Pulmonary artery endothelial cell (primary cell): ENCODE measurements around the gene RASAL2. TPM values are rescaled to one million over a fixed set of nuclear protein-coding genes. Genes with fewer than 3 reads are reported as not detected.
"Not testable (repeated sequence)": the region's sequence is repeated elsewhere in the genome, so short reads cannot be mapped to it uniquely, and the experiment has no call there.

ENCODE experiments used
- DNase-seq: peaks from one replicate; pipeline ENCODE4 v3.0.0-alpha.2; 2011; ENCODE audit warnings: low read depth, low spot score
- total RNA-seq: library from RNA; depleted of rRNA; stranded (reverse); fragments of >200 nt; gene quantifications from 2 replicates; pipeline ENCODE4 v1.2.3, GENCODE V29; 2014

RASAL2 gene
- total RNA-seq, 1 donor from 2014 or later = 13.5 TPM

DNA sequence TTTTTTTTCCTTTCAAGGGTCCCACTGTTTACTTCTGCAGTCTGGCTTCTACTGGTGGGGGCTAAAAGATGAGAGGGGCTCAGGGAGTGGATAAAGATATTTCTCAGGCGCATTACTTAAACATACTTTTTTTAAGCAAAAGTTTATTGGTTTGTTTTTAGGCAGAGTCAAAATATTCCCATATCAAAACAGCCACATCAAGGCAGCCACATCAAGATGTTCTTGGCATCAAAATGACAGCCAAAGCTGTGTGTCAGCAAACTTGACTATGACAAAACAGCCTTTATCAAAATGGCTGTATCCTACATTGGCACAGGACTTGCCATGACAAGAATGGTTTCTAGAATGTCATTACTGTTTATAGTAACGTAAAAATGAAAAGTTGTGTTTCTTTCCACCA is 22.1 kb upstream of the RASAL2 start:
- DNase-seq = no peak

DNA sequence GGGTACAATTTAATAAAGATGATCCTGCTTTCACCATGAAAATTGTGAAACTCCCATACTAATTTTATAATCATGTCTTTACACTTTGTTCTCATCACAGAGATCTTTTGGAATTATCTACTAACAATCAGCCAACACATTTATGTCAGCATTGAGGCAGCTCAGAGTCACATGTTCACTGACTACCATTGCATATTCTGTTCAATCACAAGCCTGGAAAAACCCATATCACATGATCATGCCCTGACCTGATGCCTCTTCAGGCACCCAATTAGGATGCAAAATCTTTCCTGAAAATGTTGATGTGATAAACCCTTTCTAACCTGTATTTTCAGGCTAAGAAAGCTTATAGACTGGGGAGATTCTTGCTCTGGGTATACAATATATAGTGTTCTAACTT is 21.6 kb upstream of the RASAL2 start:
- DNase-seq = no peak

DNA sequence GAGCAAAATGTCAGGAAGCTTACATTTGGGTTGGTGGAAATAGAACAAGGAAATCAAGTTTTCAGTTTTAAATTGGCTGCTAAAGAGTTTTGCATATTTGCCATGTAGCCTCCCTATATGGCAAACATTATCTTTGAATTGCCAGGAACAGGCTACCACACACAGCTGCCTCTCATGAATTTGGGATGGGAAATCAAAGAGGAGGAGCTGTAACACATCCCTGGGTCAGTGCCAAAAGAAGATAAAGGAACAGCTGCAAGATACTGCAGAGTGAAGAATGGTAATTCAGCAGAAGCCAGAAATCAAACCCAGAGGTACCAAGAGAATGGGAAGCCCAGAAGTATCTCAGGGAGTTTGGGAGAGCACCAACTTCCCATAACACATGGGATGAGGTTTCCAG is 18.6 kb upstream of the RASAL2 start:
- no peak for DNase-seq

DNA sequence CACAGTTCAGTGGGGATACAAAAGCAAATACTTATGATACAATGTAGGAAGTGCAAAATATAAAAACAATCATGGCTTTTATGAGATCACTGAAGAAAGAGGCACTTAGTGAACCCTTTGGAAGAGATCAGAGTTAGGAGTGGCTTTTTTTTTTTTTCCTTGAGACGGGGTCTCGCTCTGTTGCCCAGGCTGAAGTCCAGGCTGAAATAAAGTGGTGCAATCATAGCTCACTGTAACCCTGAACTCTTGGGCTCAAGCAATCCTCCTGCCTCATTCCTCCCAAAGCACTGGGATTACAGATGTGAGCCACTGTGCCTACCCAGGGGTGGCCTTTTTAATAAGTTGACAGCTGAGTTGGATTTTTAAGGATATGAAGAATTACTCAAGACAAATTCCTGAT is 17.3 kb upstream of the RASAL2 start:
- DNase-seq = no peak

DNA sequence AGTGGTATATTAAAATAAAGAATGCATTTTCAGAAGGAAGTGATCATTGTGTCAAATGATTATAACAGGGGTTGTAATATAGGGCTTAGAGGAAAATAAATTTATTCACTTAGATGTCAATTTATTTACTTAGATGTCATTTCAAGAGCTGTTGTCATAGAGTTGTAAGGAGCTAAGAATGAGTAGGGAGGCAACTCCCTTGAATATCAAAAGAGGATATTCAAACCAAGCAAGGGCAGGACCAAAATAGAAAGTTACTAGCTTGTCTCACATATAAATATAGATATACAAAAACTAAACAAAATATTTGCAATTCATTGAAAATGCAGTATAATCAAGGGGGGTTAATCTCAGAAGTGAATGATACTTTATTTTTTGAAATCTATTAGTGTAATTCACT is 16.0 kb upstream of the RASAL2 start:
- DNase-seq = no peak

DNA sequence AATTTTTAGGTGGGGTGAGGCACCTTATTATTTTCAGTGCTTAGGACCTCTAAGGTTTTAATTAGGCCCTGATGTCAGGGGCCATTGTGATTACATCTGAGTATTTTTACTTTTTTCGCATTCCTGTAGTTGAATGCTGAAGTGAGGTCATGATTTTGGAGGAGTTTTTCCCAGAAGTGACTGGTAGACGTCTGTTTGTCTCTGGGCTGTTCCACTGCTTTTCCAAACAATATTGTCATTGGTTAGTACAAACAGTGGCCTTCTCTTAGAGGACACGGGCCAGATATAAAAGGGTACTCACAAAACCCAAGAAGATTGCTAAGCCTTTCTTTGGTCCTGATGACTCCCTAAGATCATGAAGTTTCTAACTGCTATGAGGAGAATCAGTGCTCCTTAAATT is 7.6 kb upstream of the RASAL2 start:
- DNase-seq = no peak

DNA sequence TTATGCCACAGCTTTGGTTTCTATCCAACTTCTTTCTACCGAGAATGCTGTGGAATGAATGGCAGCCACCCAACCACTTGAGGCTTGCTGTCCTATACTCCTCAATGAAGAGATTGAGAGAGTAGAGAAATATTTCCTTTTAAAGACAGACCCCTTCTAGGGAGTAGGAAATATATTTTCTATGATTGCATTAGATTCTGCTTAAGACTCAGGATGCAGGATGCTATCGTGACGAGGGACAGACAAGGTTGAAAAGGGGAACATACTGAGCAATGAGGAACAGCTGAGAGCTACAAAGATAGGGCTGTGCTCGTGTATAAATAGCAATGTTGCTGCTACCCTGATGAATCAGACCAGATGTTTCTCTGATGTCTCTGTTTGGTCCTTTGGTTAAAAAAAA is 7.1 kb upstream of the RASAL2 start:
- DNase-seq = no peak

DNA sequence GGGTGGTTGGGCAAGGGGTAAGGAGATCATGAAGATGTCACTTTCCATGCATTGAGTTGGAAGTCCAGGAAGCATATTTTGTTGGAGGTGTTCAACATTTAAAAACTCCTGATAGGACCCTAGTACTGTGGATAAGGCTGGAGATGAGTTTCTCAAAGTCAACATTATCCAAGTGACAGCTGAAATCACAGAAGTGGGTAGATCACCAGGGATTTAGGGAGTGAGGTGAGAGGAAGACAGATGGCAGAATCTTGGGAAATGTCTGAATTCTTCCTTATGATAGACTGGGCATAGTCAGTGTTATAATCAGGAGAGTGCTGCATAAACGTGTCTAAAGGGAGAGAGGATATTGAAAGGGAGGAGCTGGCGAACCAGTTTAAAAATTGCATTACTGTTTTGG is 5.3 kb upstream of the RASAL2 start:
- DNase-seq = no peak

DNA sequence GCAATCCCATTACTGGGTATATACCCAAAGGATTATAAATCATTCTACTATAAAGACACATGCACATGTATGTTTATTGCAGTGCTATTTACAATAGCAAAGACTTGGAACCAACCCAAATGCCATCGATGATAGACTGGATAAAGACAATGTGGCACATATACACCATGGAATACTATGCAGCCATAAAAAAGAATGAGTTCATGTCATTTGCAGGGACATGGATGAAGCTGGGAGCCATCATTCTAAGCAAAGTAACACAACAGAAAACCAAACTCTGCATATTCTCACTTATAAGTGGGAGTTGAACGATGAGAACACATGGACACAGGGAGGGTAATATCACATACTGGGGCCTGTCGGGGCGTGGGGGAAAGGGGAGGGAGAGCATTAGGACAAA is 2.5 kb upstream of the RASAL2 start:
- not testable (repeated sequence) for DNase-seq

DNA sequence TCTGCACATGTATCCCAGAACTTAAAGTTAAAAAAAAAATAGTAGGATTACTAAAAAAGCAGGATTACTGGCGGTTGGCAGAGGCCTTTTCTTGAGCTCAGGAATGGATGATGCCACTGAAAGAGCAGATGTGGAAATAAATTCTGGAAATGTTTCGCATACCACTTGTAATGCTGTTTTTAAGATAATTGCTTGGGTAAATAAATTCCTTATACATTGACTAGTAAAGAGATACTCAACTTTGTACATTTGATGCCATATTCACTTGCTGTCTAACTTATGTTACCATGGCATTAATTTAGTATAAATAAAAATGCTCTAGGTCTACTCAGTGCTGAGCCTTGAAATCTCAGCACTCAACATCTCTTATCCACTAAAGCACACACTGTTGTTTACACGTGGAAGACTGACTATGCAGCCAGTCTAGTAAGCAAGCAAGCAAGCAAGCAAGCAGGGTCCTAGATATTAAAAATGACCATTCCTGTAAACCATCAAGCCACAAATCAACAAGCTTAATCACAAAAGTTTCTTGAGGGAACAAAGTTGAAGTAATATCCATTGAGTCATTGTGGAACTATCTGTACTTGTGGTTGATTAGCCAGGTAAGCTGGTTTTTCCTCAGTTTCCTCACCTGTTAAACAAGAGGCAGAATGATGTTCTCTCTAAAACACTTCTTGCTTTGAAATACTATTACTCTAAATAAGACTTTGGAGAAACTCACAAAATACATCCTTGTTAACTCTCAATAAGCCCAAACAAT is 1.7 kb upstream of the RASAL2 start:
- no peak for DNase-seq

DNA sequence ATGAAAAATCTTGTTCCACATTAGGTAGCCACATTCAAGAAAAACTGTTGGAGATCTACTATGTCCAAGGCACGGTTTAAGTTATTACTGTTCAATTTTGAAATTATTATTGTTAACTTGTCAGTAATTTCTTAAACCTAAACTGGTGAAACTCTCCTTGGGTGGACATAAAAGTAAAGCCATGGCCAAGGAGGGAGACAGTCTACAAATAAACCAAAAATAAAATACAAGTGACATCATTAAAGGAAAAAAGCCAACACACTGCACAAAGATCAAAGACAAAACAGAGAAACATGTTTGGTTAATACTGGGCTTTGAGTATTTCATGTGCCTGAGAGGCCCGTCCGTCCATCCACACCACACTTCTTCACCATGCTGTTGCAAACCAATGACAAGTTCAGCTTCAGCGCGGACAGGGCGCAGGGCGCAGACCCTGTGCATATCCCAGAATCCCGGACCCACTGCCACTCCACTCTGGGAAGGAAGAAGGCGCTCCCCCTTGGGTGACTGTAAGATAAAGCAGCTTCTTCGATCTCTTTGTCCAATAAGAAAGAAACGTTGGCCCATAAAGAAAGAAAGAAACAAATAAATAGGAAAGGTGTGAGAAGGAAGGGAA is 918 bp upstream of the RASAL2 start:
- no peak for DNase-seq

DNA sequence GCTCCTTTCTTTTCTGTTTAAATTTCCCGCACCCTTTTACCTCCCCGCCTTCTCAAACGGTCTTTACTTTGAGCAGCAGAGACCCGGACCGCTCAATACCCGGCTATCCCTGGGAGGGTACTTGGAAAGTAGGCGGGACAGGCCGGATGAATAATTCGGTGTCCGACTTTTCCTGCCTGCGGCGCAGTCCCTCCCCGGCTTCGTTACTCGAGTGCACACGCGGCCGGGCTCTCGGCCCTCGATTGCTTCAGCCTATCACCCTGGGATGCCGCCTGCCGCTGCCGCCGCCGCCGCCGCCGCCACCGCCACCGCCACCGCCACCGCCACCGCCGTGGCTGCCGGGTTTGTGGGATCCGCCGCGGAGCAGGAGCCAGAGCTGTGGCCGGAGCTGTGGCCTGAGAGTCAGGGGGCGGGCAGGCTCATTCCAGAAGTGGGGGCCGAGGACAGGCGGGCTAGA is 382 bp upstream of the RASAL2 start:
- peak; percentile 92 for DNase-seq

DNA sequence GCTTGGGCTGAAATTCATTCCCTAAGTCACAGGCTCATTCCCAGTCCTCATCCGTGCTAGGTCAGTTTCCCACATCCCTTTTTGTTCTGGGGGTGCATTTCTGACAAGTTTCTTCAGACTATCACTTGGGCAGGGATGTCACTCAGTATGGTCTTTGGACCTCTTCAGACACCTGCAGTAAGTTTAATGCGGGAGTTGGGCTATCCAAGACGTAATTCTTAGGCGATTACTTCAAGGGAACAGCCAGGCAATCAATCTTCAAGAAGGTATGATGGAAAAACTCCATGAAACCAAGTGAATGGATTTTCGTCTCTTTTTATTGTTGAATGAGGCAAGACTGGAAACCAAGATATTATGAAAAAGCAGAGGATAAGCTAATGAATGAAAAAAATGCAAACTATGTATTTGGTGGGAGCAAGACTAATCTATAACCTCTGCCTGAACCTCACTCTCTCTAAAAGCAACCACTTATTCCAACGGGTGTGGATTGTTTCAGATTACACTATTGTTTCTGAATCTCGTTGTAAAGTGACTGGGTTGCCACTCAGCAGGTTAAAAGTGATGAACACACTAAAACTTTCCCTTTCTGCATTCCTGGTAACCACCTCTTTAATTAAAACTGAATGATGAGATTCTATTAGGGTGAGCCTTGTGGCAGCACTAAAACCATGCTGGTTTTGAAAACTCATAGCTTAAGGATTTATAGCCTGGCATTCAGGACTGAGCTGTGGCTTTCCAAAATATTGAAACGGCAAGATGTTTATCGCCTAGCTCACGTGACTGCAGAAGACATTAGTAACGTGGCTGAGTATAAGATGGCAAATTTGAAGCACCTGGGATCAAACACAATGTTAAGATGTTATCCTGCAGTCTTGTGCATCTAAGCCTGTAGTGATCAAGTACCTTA is 1.1 kb downstream of the RASAL2 start:
- DNase-seq = no peak

DNA sequence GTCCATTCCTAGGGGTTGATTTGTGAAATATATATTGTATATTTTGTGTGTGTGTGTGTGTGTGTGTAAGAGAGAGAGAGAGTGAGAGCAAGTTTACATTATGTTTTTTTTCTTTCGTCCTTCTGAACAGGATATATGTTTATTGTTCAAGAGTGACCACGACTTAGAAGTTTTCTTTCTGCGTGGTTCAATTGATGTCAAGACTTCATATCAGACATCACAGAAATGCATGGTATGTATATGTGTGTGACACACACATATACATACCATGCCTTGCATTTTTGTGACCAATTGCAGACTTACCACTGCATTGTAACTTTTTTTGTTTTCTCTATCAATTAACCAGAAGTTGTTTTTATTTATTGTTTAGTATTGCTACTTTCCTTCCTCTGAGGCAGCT is 2.5 kb downstream of the RASAL2 start:
- DNase-seq = no peak

DNA sequence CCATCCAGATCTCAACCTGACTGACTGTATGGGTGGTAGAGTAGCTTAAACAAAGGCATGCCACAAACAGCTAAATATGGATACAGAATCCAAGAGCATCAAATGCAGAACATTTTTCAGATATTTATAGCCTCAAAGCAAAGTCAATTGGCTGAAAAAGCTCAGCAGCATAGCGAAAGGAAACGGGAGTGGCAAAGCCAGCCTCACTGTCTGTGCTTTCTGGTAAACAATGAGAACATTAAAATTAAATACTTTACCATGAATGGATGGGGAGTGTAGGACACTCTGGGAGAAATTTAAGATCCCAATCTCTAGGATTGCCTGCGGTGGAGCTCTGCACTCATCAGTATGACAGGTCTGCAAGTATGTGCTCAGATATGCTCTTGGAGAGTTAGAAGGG is 4.4 kb downstream of the RASAL2 start:
- DNase-seq = no peak

DNA sequence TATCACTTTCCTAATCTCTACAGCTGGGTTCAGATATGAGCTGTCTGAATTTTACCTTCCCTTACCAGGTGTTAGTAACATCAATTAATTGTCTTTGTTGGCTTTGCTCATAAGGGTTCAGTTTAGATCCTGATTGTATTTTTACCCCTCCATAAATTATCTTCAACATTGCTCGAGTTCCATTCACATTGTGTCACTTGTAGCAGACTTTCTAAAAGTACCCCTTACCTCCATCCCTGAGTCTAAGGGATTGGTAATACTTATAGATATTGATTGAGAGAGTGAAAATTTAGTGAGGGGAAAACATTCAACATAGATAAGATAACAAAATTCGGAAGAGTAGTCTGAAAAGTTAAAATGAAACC is 7.3 kb downstream of the RASAL2 start:
- no peak for DNase-seq

DNA sequence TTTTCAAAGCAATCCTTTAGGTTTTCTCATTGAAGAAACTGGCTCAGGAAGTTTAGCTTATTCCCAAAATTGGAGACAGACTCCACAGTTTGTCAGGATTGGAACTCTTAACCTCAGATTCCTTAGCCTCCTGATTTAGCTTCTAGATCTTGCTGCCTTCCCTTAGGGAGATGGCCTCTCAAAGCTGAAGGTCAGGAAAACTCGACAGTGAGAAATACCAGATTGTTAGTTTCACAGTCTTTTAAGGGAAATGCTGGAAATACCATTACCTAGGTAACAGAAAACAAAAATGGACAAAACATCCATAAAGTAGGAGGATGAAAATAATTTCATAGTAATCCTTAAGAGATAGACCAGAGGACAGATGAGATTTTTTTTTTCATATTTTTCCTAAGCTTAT is 7.8 kb downstream of the RASAL2 start:
- no peak for DNase-seq

DNA sequence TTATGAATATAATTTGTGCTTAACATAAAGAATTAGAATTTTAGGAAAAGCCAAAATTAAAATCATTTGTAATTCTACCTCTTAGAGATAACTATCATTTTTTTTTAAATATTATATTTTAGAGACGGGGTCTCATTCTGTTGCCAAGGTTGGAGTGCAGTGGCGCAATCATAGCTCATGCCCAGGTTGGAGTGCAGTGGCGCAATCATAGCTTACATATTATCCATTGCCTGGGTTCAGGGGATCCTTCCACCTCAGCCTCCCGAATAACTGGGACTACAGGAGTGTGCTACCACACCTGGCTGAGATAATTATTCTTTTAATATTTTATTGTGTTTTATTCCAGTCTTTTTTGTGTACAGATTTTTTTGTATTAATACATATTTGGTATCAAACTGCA is 8.3 kb downstream of the RASAL2 start:
- no peak for DNase-seq

DNA sequence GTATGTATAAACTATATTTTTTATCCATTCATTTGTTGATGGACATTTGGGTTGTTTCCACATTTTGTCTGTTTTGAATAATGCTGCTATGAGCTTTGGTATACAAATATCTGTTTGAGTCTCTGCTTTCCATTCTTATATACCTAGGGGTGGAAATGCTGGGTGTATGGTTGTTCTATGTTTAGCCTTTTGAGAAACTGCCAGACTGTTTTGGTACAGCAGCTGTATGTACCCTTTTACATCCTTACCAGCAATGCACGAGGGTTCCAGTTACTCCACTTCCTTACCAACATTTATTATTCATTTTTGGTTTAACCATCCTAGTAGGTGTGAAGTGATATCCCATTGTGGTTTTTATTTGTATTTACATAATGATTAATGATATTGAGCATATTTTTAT is 13.9 kb downstream of the RASAL2 start:
- DNase-seq = no peak

DNA sequence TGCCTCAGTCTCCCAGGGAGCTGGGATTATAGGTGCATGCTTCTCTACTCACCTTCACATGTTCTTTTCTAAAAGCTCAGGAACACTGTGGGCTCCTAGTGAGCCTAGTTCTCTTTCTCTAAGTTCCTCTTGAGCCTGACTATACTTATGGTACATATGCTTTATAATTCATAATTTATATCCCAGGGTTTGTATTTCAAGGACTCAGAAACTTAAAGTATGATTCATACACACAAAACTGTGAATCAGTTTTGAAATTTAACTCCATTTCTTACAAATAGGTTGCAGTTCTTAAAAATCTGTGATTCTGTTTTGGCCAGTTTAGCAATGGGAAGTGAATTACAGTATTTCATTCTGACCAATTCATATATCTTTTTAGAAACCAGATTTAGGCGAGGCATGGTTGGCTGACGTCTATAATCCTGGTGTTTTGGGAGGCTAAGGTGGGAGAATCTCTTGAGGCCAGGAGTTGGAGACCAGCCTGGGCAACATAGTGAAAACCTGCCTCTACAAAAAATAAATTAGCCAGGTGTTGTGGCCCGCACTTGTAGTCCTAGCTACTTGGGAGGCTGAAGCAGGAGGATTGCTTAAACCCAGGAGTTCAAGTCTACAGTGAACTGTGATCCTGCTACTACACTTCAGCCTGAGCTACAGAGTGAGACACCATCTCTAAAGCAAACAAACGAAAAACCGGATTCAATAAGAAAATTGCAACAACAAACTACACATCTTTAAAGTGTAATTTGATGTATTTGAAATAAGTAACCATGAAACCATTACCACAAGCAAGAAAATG is 15.6 kb downstream of the RASAL2 start:
- no peak for DNase-seq

DNA sequence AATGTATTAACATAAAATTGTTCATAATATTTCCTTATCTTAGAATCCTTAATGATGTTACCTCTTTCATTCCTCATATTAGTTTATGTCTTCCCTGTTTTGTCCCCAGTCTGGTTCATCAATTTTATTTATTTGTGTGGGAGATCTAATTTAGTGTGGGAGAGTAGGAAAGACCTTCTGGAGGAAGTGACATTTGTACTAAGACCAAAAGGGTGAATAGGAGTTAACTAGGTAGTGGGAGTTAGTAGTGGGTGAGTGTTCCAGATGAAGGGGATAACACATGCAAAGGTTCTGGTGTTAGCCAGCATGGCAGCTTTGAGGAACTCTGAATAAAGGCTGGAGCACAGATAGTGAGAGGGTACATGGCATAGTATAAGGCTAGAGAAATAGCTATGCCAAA is 21.4 kb downstream of the RASAL2 start:
- DNase-seq = no peak

DNA sequence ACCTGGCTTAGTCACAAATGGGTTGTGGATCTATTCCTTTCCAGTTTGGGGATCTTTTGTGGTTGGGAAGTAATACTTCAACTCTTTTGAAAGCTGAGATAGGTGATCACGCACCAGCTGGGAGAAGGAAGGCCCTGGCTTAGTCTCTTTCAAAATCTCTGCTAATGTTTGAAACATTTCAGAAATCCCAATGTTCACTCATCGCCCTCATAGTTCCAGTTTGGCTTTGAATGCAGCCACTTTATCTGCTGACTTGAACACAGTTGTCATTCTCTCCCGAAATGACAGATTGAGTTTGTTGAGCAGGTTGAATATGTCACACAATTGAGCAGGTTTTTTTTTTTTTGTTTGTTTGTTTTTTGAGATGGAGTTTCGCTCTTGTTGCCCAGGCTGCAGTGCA is 24.6 kb downstream of the RASAL2 start:
- no peak for DNase-seq
